DMS153 treated with DMSO at 0.1 percent for 48 hours (cell line): ENCODE results near the gene CADM2.
"Not testable (repeated sequence)": the region's sequence is repeated elsewhere in the genome, so short reads cannot be mapped to it uniquely, and the experiment has no call there.

Source experiments
- DNase-seq: peaks from one replicate; lab custom pipeline; 2025; ENCODE audit not compliant: unreplicated experiment; lab: John Stamatoyannopoulos, UW

The CADM2 gene

DNA sequence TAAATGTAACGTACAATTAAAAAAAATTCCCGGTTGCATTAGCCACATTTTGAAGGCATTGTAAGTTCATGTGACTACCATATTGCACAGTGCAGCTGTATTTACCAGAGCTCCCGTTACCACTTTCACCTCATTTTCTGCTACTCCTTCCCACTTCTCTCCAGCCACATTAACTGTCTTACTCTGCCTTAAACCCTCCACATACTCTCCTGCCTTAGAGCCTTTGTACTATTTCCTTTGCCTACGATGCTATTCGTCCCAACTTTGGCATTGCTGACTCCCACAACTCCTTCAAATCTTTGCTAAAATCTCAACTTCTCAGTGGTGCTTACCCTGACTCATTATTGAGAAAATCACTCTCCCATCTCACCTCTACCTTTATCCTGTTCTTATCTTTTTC lies 115.2 kb downstream of the CADM2 start:
- no peak for DNase-seq

GRCh38 chr3:85075663-85076062 lies 116.9 kb downstream of the CADM2 start:
- no peak for DNase-seq

DNA sequence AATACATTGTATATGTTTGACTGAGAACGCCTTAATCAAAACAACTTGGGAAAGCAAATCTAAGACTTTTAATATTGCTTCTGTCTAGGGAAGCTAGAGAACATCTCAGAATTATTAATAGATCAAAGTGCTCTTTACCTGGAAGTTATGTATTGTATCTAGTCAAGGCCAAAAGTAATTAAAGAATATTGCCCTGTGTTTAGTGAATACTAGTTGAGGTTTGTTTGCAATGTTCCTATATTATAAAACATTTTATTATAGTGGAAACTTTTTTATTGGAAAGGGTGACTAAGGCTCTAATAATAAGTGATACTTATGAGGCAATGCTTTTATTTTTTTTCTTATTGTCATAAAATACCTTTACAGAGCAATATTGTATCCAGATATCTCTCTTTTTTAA lies 118.2 kb downstream of the CADM2 start:
- DNase-seq = no peak

GRCh38 chr3:85081191-85081906 lies 122.6 kb downstream of the CADM2 start:
- no peak for DNase-seq

DNA sequence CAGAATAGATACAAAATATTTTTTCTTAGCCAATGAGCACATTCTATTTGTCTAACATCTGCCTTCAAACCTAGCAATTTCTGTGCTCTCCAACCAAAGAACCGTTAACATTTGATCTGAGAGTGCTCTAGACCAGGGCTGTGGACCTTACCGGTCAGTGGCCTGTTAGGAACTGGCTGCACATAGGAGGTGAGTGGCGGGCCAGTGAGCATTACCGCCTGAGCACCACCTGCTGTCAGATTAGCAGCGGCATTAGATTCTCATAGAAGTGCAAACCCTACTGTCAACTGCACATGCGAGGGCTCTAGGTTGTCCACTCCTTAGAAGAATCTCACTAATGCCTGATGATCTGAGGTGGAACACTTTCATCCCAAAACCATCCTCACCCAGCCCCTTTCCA lies 131.7 kb downstream of the CADM2 start:
- no peak for DNase-seq

DNA sequence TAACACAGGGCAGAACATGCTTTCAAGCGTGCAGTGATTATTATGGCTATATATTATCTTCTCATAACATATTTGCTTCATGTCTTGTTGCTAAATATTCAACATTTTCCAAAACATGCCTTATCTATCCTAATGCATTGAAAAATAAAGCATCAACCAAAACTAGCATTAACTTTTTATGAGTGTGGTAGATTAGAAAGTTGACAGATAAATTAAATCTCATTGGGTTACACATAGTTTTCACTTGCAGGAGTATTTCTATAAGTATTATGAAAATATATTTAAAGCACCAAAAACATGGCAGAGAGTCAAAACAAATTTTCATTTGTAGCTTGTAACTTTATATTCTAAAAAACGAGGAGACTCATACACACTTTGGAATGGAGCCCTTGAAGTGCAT lies 141.5 kb downstream of the CADM2 start:
- no peak for DNase-seq

DNA sequence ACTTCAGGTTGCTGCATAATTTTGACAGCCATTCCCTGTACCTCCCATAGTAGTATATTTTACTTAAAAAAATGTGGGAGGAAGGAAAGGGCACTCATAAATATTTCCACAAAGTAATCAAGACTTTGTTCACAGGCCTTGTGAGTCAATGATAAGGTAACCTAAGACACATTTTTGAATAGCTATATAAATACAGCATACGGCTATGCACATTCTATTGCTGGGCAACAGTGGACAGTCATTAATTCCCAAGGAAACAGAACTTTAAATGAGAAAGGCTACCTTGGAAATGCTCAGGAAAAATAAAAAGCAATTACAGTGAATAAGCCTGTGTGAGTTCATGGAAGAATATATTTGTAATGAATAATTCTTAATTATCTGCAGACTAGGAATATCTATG lies 144.0 kb downstream of the CADM2 start:
- DNase-seq = no peak

GRCh38 chr3:85110393-85110792 lies 151.6 kb downstream of the CADM2 start:
- no peak for DNase-seq

GRCh38 chr3:85120879-85121278 lies 162.1 kb downstream of the CADM2 start:
- no peak for DNase-seq

DNA sequence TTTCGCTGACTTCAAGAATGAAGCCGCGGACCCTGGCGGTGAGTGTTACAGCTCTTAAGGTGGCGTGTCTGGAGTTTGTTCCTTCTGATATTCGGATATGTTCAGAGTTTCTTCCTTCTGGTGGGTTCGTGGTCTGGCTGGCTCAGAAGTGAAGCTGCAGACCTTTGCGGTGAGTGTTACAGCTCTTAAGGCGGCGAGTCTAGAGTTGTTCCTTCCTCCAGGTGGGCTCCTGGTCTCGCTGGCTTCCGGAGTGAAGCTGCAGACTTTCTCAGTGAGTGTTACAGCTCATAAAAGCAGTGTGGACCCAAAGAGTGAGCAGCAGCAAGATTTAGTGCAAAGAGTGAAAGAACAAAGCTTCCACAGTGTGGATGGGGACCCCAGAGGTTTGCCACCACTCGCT lies 174.1 kb downstream of the CADM2 start:
- not testable (repeated sequence) for DNase-seq

- not testable (repeated sequence) for DNase-seq
Observed at GRCh38 chr3:85133691-85134420, 175.1 kb downstream of the CADM2 start.

DNA sequence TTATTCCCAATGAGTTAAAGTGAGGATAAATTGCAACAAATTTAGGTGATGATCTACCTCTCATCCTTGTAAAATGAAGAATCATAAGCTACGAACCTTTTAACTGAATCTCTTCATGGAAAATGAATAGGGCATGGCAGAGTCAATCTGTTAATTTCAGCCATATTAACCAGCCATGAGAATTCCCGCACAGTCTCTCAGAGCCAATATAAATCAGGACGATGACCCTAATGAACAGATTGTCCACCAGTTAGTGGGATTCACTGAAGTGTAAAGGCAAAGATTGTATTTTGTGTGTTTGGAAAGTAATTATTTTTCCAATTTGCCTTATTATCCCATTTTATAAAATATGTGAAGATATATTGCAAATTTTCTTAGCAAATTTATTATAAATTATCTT lies 183.8 kb downstream of the CADM2 start:
- DNase-seq = no peak

GRCh38 chr3:85148036-85148435 lies 189.2 kb downstream of the CADM2 start:
- DNase-seq = no peak

- DNase-seq = no peak
Observed at GRCh38 chr3:85151555-85151954, 192.8 kb downstream of the CADM2 start.

DNA sequence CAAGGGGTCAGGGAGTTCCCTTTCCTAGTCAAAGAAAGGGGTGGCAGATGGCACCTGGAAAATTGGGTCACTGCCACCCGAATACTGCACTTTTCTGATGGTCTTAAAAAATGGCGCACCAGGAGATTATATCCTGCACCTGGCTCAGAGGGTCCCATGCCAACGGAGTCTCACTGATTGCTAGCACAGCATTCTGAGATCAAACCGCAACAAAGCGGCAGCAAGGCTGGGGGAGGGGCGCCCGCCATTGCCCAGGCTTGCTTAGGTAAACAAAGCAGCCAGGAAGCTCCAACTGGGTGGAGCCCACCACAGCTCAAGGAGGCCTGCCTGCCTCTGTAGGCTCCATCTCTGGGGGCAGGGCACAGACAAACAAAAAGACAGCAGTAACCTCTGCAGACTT lies 194.5 kb downstream of the CADM2 start:
- DNase-seq = not testable (repeated sequence)

GRCh38 chr3:85159376-85159775 lies 200.6 kb downstream of the CADM2 start:
- no peak for DNase-seq

DNA sequence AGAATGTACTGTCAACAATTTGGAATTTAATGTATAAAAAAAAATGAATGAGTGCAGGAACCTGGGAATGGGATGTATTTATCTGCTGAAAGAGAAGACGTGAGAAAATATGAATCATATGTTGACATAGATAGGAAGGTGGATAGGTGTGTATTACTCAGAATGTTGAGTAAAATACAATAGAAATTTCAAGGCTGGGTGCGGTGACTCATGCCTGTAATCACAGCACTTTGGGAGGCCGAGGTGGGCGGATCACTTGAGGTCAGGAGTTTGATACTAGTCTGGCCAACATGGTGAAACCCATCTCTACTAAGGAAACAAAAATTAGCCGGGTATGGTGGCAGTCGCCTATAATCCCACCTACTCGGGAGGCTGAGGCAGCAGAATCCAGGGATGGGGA lies 202.8 kb downstream of the CADM2 start:
- no peak for DNase-seq

- DNase-seq = no peak
Observed at GRCh38 chr3:85162905-85163304, 204.1 kb downstream of the CADM2 start.

DNA sequence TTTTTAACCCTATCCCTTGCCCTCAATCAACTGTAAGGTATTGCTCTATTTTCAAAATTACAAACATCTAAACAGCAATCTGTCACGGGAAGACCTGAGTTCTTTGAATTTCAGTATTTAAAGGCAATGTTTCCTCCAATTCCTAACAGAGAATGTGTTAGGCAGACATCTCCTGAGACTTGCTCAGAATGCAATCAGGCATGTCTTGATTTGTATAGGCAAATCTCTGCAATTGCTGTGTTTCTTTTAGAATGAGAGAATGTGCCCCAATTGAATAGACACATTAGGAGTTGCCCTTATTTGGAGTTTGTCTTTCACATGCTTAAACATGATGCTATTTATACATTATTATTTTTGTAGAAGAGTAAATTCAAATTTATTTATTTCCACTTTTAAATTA lies 205.6 kb downstream of the CADM2 start:
- DNase-seq = no peak

DNA sequence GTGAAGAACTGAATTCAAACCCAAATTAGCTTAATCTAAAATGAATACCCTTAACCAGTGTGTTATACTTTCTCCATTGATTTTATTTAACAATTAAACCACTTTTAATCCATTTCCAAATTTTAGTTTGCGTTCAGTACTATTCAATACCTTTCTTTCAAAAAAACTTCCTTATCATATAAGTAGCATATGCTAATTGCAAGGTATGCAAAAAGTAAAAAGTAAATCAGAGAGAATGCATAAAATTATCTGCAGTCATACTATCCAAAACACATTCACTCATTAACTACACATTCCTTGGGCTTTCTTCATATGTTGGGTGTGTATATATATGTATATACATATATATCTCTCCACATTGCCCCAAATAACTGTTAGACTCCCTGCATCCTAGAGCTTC lies 208.8 kb downstream of the CADM2 start:
- no peak for DNase-seq

DNA sequence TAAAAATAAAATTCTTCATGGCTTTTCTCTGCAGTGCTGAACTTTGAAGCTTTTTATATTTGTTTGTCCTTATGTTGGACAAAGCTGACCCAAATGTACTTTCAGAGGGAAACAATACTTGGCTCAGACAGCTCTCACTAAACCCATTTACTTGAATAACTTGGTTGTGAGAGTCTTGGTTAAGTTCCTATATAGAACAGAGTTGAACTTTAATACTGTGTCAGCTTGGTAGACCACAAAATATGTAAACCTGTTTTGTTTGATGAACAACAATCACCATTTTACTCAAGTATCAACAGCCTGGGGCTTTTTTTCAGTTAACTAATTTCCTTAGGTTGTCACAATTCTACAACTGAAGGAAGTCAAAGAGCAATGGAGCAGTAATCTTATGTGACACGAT lies 211.9 kb downstream of the CADM2 start:
- DNase-seq = no peak

DNA sequence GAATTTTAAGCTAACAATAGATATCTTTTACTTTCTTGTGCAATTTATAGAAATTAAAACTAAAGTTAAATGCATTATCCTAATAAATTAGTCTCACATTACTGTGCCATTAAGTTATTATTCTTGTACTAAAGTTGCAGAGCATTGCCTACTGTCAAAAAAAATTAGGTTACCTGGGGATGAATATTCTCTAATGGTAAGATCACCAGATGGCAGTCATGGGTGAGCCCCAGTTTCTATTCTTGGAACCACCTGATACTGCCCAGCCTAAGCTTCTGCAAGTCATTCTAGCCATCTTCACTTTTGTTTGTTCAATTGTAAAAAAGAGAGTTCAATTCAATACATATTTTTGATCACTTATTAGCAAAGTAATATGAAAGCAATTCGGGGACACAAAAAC lies 213.2 kb downstream of the CADM2 start:
- no peak for DNase-seq

- no peak for DNase-seq
Observed at GRCh38 chr3:85176799-85177198, 218.0 kb downstream of the CADM2 start.
